OCI-LY3 (cell line): ENCODE results near the gene NANS.

Experiments used
- CTCF ChIP-seq: fragments of 200-600, 300-600 bp; sonication (generic); IDR thresholded peaks from 2 replicates; pipeline ENCODE4 v1.5.1; 2014; ENCODE audit warnings: antibody characterized with exemption, low read length, low read depth
- EZH2phosphoT487 ChIP-seq: fragments of 200-600 bp; shearing (Covaris generic); IDR thresholded peaks from 2 replicates; pipeline ENCODE4 v1.6.1; 2018; ENCODE audit warnings: antibody characterized with exemption, mixed run types, low read depth

GRCh38 chr9:98009437-98009836 is 47.1 kb upstream of the NANS start:
- TF ChIP-seq CTCF (no peak), EZH2phosphoT487 (no peak)
